NT2/D1 (cell line): Measurements from ENCODE around the gene THPO.

Source experiments
- DNase-seq: peaks from one replicate; pipeline ENCODE4 v3.0.0-alpha.2; 2011; ENCODE audit warnings: low read depth, low spot score
- H3K27me3 ChIP-seq: 2 replicates; pipeline ENCODE4 v1.6.0; 2011; ENCODE audit warnings: mild to moderate bottlenecking; ENCODE audit not compliant: insufficient read length, insufficient read depth
- H3K36me3 ChIP-seq: 2 replicates; pipeline ENCODE4 v1.6.1; 2011; ENCODE audit warnings: mild to moderate bottlenecking, low read length, mixed read lengths; ENCODE audit not compliant: insufficient read depth, insufficient read length
- H3K4me1 ChIP-seq: 2 replicates; pipeline ENCODE4 v1.5.1; 2011; ENCODE audit not compliant: insufficient read depth, insufficient read length
- H3K4me3 ChIP-seq: 2 replicates; pipeline ENCODE4 v1.5.1; 2011; ENCODE audit warnings: low read depth; ENCODE audit not compliant: insufficient read length
- H3K9ac ChIP-seq: 2 replicates; pipeline ENCODE4 v1.6.0; 2011; ENCODE audit warnings: low read depth; ENCODE audit not compliant: insufficient read length
- H3K9me3 ChIP-seq: 2 replicates; pipeline ENCODE4 v1.5.1; 2011; ENCODE audit warnings: mild to moderate bottlenecking, low read length; ENCODE audit not compliant: insufficient read depth
- SUZ12 ChIP-seq: IDR thresholded peaks from 2 replicates; pipeline ENCODE4 v1.6.1; 2011; ENCODE audit not compliant: insufficient read length, insufficient read depth; ENCODE audit errors: extremely low read depth
- YY1 ChIP-seq: IDR thresholded peaks from 2 replicates; pipeline ENCODE4 v1.6.1; 2011; ENCODE audit not compliant: insufficient read length, insufficient read depth
- ZNF274 ChIP-seq: IDR thresholded peaks from 2 replicates; pipeline ENCODE4 v1.6.1; 2011; ENCODE audit warnings: mild to moderate bottlenecking, low read depth, low read length

THPO gene

GRCh38 chr3:184368586-184369183 lies 9.3 kb downstream of the THPO start:
- Histone ChIP-seq H3K4me3 (no peak overlapping the region), H3K4me1 (peaks cover 2% of the 10 kb centered on the region), H3K9ac (no peak overlapping the region), H3K27me3 (no peaks in the 10 kb centered on the region), H3K36me3 (peaks cover 62% of the 10 kb centered on the region), H3K9me3 (no peaks in the 10 kb centered on the region)
- DNase-seq: no peak
- TF ChIP-seq ZNF274: no peak
- TF ChIP-seq YY1: no peak
- no peak for TF ChIP-seq SUZ12

DNA sequence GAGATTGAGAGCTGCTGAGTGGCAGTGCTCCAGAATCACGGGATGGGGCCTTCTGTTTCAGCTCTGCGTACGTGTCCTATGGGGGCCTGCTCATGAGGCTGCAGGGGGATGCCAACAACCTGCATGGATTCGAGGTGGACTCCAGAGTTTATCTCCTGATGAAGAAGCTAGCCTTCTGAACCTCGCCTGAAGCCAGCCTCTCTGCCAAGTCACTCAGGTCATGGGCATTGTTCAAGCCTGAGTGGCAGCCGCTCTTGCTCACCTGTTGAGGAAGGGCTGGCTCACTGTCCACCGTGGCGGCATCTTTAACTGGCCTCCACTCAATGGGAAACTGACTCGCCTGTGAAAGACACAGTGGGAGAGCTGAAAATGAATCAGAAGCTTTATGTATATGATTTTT lies 9.9 kb downstream of the THPO start:
- H3K36me3 ChIP-seq: peaks cover 66% of the 10 kb centered on the region
- DNase-seq: no peak
- H3K9ac ChIP-seq: no peak overlapping the region
- TF ChIP-seq YY1: no peak
- H3K27me3 ChIP-seq: no peaks in the 10 kb centered on the region
- no peaks in the 10 kb centered on the region for H3K9me3 ChIP-seq
- no peak overlapping the region for H3K4me3 ChIP-seq
- H3K4me1 ChIP-seq: peaks cover 2% of the 10 kb centered on the region

DNA sequence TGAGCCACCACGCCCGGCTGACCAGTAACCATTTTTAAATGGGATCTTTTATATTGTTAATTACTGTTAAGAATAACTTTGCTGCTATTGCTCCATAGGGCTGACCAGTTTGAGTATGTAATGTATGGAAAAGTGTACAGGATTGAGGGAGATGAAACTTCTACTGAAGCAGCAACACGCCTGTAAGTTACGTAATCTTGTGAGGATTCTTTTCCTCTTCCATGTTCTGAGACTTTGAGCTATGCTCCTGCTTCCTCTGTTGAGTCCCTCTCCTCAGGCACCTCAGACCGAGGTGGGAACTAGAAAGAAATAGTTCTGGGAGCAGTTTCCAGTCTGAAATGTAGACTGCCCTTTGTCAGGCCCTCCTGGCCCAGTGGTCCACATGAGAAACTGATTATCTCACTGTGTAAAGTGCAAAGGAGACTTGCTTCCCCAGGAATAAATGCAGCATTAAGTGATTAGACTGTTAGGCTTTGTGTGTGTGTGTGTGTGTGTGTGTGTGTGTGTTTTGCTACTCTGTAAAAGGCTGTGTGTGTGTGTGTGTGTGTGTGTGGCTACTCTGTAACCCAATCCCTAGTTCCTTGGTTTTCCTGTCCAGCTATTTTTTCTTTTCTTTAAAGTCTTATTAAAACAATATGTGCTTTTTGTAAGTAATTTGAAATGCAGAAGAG lies 11.3 kb downstream of the THPO start:
- Histone ChIP-seq H3K4me1 (no peaks in the 10 kb centered on the region), H3K9ac (no peak overlapping the region)

GRCh38 chr3:184362668-184363546 lies 15.1 kb downstream of the THPO start:
- no peaks in the 10 kb centered on the region for H3K27me3 ChIP-seq
- DNase-seq: peak; percentile 96
- peaks cover 15% of the 10 kb centered on the region for H3K4me1 ChIP-seq
- H3K9me3 ChIP-seq: no peaks in the 10 kb centered on the region
- H3K9ac ChIP-seq: peak overlapping the region; percentile 92
- no peak for TF ChIP-seq SUZ12
- TF ChIP-seq YY1: peak; percentile 11
- TF ChIP-seq ZNF274: no peak
- H3K4me3 ChIP-seq: peak overlapping the region; percentile 94
- H3K36me3 ChIP-seq: peaks cover 52% of the 10 kb centered on the region

More for the DNA sequence above, 11.3 kb downstream of the THPO start:
- no peak for DNase-seq
- peaks cover 60% of the 10 kb centered on the region for H3K36me3 ChIP-seq
- H3K4me3 ChIP-seq: no peak overlapping the region
- TF ChIP-seq SUZ12 (no peak), ZNF274 (no peak), YY1 (no peak)
- H3K27me3 ChIP-seq: no peaks in the 10 kb centered on the region
- no peaks in the 10 kb centered on the region for H3K9me3 ChIP-seq

- peak overlapping the region; percentile 94 for H3K4me3 ChIP-seq
- DNase-seq: peak; percentile 20
- no peak for TF ChIP-seq SUZ12
- TF ChIP-seq YY1: no peak
- TF ChIP-seq ZNF274: no peak
- H3K9ac ChIP-seq: peak overlapping the region; percentile 92
- no peaks in the 10 kb centered on the region for H3K27me3 ChIP-seq
- H3K9me3 ChIP-seq: no peaks in the 10 kb centered on the region
- peaks cover 17% of the 10 kb centered on the region for H3K4me1 ChIP-seq
- H3K36me3 ChIP-seq: peaks cover 55% of the 10 kb centered on the region
Measured at GRCh38 chr3:184361932-184362667, 15.9 kb downstream of the THPO start.

- Histone ChIP-seq H3K9me3 (no peaks in the 10 kb centered on the region), H3K4me3 (peak within 1 kb of the TSS; percentile 94), H3K36me3 (peaks cover 54% of the 10 kb centered on the region), H3K9ac (peak within 1 kb of the TSS; percentile 92), H3K27me3 (no peaks in the 10 kb centered on the region), H3K4me1 (peaks cover 17% of the 10 kb centered on the region)
- DNase-seq: peak; percentile 59
- no peak for TF ChIP-seq ZNF274
- TF ChIP-seq SUZ12: no peak
- TF ChIP-seq YY1: no peak
Measured at GRCh38 chr3:184361532-184361931, 16.5 kb downstream of the THPO start, which contains the start of the genes CLCN2 and POLR2H. Gene CLCN2, minus strand, starts transcription at chr3:184361605. Its CDS starts 126 bp downstream, at chr3:184361479. Gene POLR2H, plus strand, starts transcription at chr3:184361710. Its CDS starts 1,783 bp downstream, at chr3:184363493.
